ENCODE measurements around the gene M1AP.

DNA sequence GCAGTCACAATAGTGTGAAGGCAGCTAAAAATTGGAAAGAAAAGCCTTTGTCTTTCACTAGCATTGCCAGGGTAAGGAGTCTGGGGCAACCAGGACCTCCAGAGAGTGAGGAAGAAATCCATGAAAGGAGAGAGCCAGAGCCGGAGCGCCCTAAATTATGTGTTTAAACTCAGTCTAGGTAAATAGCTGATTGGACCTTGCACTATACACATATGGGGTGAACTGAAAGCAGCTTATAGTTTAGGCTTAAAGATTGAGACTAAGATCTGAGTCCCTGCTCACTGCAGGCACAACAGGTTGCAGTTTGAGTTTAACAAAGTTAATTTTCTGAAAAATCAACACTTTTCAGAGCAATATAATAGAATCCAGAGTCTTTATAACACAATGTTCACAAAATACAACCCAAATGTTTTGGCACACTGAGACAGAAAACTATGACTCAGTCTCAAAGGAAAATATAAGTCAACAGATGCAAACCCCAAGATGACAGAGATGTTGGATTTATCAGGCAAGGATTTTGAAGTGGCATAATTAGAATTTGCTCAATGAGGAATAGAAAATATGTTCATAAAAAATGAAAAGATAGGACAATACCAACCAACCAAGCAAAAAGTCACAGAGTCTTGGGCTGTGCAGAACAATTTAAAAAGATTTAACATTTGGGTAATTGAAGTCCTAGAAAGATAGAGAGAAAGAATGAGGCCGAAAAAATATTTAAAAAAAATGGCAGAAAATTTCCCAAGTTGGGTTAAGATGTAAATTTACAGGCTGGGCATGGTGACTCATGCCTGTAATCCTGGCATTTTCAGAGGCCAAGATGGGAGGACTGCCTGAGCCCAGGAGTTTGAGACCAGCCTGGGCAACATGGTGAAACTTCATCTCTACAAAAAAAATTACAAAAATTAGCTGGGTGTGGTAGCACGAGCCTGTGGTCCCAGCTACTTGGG is 54.0 kb downstream of the M1AP start:
- TF ChIP-seq POLR2A (IDR thresholded peaks at IDR 0.05; ENCODE audit: low read depth, low read length) (no peak), TAF1 (IDR thresholded peaks at IDR 0.05; ENCODE audit: low read depth, low read length) (no peak), POLR2AphosphoS5 (IDR thresholded peaks at IDR 0.05; ENCODE audit: low read depth, low read length) (no peak), PAX5 (IDR thresholded peaks at IDR 0.05; ENCODE audit: insufficient read depth, low read length, severe bottlenecking) (no peak), SPI1 (IDR thresholded peaks at IDR 0.05; ENCODE audit: low read depth, low read length) (no peak)

All from GM12891 (cell line).